Right atrium auricular region (tissue), 2 donors: ENCODE measurements around the gene TPCN1. TPM values are rescaled to one million over a fixed set of nuclear protein-coding genes. Genes with fewer than 3 reads are reported as not detected.

Source experiments
- DNase-seq: peaks from one replicate; pipeline ENCODE4 v3.0.0-alpha.2; 2019; ENCODE audit warnings: low spot score
- H3K27ac ChIP-seq, 2 donors: fragments of 200-600 bp; sonication (generic); 1 replicate in 1 of 2; 2 replicates in 1 of 2; pipeline ENCODE4 v1.5.1; 2016 to 2019
- H3K27me3 ChIP-seq, 2 donors: fragments of 200-600 bp; sonication (generic); one replicate each; pipeline versions ENCODE4 v1.5.1 to v1.6.0; 2017 to 2019
- H3K36me3 ChIP-seq: fragments of 200-600 bp; sonication (generic); one replicate; pipeline ENCODE4 v1.5.1; 2016
- H3K4me1 ChIP-seq, 2 donors: fragments of 200-600 bp; sonication (generic); one replicate each; pipeline versions ENCODE4 v1.5.1 to v1.6.0; 2017 to 2019
- H3K4me3 ChIP-seq, 2 donors: fragments of 200-600 bp; sonication (generic); 1 replicate in 1 of 2; 2 replicates in 1 of 2; pipeline ENCODE4 v1.5.1; 2017 to 2019; ENCODE audit warnings: mild to moderate bottlenecking in 1 of 2, moderate library complexity in 1 of 2
- H3K9me3 ChIP-seq, 2 donors: fragments of 200-600 bp; sonication (generic); one replicate each; pipeline ENCODE4 v1.5.1; 2019
- CTCF ChIP-seq, 2 donors: fragments of 200-600 bp; sonication (generic); IDR thresholded peaks; one replicate each; pipeline ENCODE4 v1.5.1; 2019; ENCODE audit warnings: antibody characterized with exemption in 2 of 2
- total RNA-seq, 2 donors: library from RNA; depleted of rRNA; stranded (reverse); fragments of >200 nt; gene quantifications; one replicate each; pipeline ENCODE4 v1.1.0, GENCODE V29; 2016

Gene TPCN1
- total RNA-seq, 2 donors from 2014 or later: 57.3 to 58.7 TPM

GRCh38 chr12:113179023-113179422, 42.2 kb upstream of the TPCN1 start:
- Histone ChIP-seq H3K4me3 (no peak overlapping the region), H3K36me3 (peaks cover 56% of the 10 kb centered on the region), H3K9me3 (peaks cover 0 to 3% of the 10 kb centered on the region in 2 donors), H3K4me1 (peaks cover 0 to 7% of the 10 kb centered on the region in 2 donors), H3K27me3 (no peaks in the 10 kb centered on the region), H3K27ac (no peak overlapping the region)
- TF ChIP-seq CTCF (IDR thresholded peaks at IDR 0.05): no peak
- no peak for DNase-seq

GRCh38 chr12:113180333-113180732, 40.9 kb upstream of the TPCN1 start:
- no peak for TF ChIP-seq CTCF (IDR thresholded peaks at IDR 0.05)
- H3K36me3 ChIP-seq: peaks cover 44% of the 10 kb centered on the region

GRCh38 chr12:113181975-113182374, 39.3 kb upstream of the TPCN1 start:
- Histone ChIP-seq H3K36me3 (peaks cover 38% of the 10 kb centered on the region), H3K4me3 (no peak overlapping the region), H3K9me3 (peaks cover 0 to 3% of the 10 kb centered on the region in 2 donors), H3K27me3 (no peaks in the 10 kb centered on the region), H3K27ac (no peak overlapping the region), H3K4me1 (peaks cover 0 to 25% of the 10 kb centered on the region in 2 donors)
- TF ChIP-seq CTCF (IDR thresholded peaks at IDR 0.05): no peak
- no peak for DNase-seq

More at GRCh38 chr12:113180333-113180732, 40.9 kb upstream of the TPCN1 start:
- Histone ChIP-seq H3K27ac (no peak overlapping the region), H3K27me3 (no peaks in the 10 kb centered on the region), H3K9me3 (peaks cover 0 to 3% of the 10 kb centered on the region in 2 donors), H3K4me3 (no peak overlapping the region), H3K4me1 (peaks cover 0 to 13% of the 10 kb centered on the region in 2 donors)
- no peak for DNase-seq

GRCh38 chr12:113183030-113183589, 38.2 kb upstream of the TPCN1 start:
- TF ChIP-seq CTCF (IDR thresholded peaks at IDR 0.05): no peak
- Histone ChIP-seq H3K27me3 (no peaks in the 10 kb centered on the region), H3K9me3 (no peaks in the 10 kb centered on the region), H3K36me3 (peaks cover 27% of the 10 kb centered on the region), H3K4me3 (no peak overlapping the region), H3K4me1 (peaks cover 0 to 27% of the 10 kb centered on the region in 2 donors), H3K27ac (no peak overlapping the region)
- DNase-seq: no peak

- Histone ChIP-seq H3K36me3 (peaks cover 15% of the 10 kb centered on the region), H3K27me3 (no peaks in the 10 kb centered on the region), H3K4me1 (peaks cover 0 to 27% of the 10 kb centered on the region in 2 donors), H3K27ac (peak overlapping the region; percentile 91 to 98), H3K4me3 (peak overlapping the region; percentile 98 to 100), H3K9me3 (no peaks in the 10 kb centered on the region)
- DNase-seq: no peak
- TF ChIP-seq CTCF (IDR thresholded peaks at IDR 0.05): no peak
These were observed 37.0 kb upstream of the TPCN1 start for GRCh38 chr12:113184098-113184899.
